Activated naive CD4-positive, alpha-beta T cell treated with anti-CD3 and anti-CD28 coated beads, Interleukin-2, amount 10 ng/mL, durations not matched to agents 7 days and 5 days (primary cell): ENCODE data around the gene LRRC4.
A peak's percentile ranks its signal among the peaks of the same experiment; 100 is the strongest.

ENCODE experiments used
- CTCF ChIA-PET: fragments of 350-600 bp; sonication (Branson Sonifier 250); formaldehyde crosslinking; loops from one replicate; lab custom pipeline; 2021; ENCODE audit warnings: antibody characterized with exemption; lab: Charles Lee
- DNase-seq: peaks from one replicate; pipeline ENCODE4 v3.0.0-alpha.2; 2020
- H3K27ac Mint-ChIP-seq: one replicate; pipeline ENCODE4 v1.8.0; 2021; ENCODE audit warnings: mild to moderate bottlenecking, moderate library complexity, mixed read lengths
- H3K27me3 Mint-ChIP-seq: one replicate; pipeline ENCODE4 v1.8.0; 2021; ENCODE audit warnings: mild to moderate bottlenecking, mixed read lengths
- H3K36me3 Mint-ChIP-seq: one replicate; pipeline ENCODE4 v1.8.0; 2021; ENCODE audit warnings: mixed read lengths
- H3K4me1 Mint-ChIP-seq: one replicate; pipeline ENCODE4 v1.8.0; 2021; ENCODE audit warnings: mixed read lengths
- H3K4me3 Mint-ChIP-seq: one replicate; pipeline ENCODE4 v1.8.0; 2021; ENCODE audit warnings: mild to moderate bottlenecking, moderate library complexity, mixed read lengths
- H3K9me3 Mint-ChIP-seq: one replicate; pipeline ENCODE4 v1.8.0; 2021; ENCODE audit warnings: mixed read lengths

The LRRC4 gene

DNA sequence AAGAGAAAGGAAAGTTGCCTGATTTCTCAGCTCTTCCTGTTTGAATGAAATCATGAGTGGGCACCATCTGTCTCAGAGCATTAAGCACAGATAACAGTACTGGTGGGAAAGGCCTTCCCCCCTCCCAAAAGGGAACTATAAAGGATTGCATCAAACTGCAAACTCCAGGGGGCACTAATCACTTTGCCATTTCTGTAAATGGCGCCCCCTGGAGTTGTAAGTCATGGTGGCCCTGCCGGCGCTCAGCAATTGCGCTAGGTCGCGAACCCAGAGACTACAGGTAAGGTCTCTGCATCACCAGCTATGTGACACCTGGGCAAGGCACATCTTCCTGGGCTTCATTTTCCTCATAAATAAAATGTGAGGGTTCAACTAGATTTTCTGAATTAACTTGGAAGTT lies 11.1 kb downstream of the LRRC4 start:
- no peaks in the 10 kb centered on the region for H3K9me3 Mint-ChIP-seq
- no peak overlapping the region for H3K4me3 Mint-ChIP-seq
- CTCF ChIA-PET, result interaction anchor here (0.7 to 1.7 kb wide), 3 partner anchors 31 to 311 kb away, joined by 3 to 5 read pairs (median 3); no protein-coding TSS in a partner anchor
- no peak overlapping the region for H3K27ac Mint-ChIP-seq
- no peaks in the 10 kb centered on the region for H3K27me3 Mint-ChIP-seq
- peak; percentile 37 for DNase-seq
- no peaks in the 10 kb centered on the region for H3K4me1 Mint-ChIP-seq
- peaks cover 6% of the 10 kb centered on the region for H3K36me3 Mint-ChIP-seq

GRCh38 chr7:128019288-128019687 lies 11.9 kb downstream of the LRRC4 start:
- Mint-ChIP-seq H3K27ac (no peak overlapping the region), H3K4me3 (no peak overlapping the region)

DNA sequence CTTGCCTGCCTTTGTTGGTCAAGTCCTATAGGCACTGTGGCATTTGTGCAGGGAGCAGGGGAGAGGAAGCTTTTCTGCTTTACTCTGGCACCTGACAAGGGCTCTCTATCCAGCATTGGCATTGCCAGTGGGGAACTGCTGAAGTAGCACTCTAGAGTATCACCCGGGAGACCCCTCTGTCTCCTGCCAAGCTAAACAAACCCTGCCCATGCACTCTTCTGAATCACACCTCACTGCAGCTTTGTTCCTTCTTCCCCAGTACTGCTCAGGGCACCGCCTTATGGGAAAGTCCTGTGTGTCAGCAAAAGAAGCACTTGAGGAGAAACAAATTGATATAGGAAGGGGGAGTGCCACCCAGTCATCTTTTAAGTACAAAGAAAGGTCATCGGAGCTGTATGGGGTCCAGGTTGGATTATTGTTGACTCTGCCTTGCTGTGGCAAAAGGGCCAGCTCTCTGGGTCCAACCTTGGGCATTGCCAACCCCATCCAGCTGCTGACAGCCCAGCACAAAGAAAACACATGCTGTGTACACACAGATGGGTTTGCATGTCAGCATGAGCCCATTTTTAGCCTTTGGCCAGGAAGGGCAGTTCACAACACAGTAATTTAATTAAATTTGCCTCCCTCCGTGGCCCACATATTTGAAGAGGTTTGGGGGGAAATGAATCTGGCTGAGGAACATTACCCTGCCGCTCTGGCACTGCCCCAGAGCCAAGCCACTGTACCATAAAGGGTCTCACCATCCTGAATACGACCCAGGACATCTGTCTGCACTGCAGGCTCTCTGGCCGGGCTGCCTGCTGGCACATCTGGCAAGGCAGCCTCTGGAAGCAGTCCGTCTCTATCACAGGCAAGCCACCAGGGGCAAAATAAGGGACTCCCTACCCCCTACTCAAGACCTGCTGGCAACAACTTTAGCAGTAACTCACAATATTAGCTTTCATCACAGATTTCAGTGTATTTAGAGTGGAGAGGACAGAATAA lies 13.1 kb downstream of the LRRC4 start:
- no peak for DNase-seq
- Mint-ChIP-seq H3K27me3 (no peaks in the 10 kb centered on the region), H3K27ac (no peak overlapping the region), H3K36me3 (peaks cover 6% of the 10 kb centered on the region), H3K4me3 (no peak overlapping the region), H3K4me1 (no peaks in the 10 kb centered on the region), H3K9me3 (no peaks in the 10 kb centered on the region)
- CTCF ChIA-PET, result interaction anchor here (1.2 to 1.7 kb wide), 2 partner anchors 10 to 309 kb away, joined by 3 to 5 read pairs; no protein-coding TSS in a partner anchor

More at GRCh38 chr7:128019288-128019687, 11.9 kb downstream of the LRRC4 start:
- Mint-ChIP-seq H3K4me1 (no peaks in the 10 kb centered on the region), H3K9me3 (no peaks in the 10 kb centered on the region), H3K36me3 (peaks cover 6% of the 10 kb centered on the region), H3K27me3 (no peaks in the 10 kb centered on the region)
- CTCF ChIA-PET, result interaction anchor here (0.8 to 1.7 kb wide), 2 partner anchors 32 to 310 kb away, joined by 3 to 5 read pairs; no protein-coding TSS in a partner anchor
- no peak for DNase-seq

- no peaks in the 10 kb centered on the region for H3K4me1 Mint-ChIP-seq
Observed at GRCh38 chr7:128017460-128017859, 13.8 kb downstream of the LRRC4 start.

DNA sequence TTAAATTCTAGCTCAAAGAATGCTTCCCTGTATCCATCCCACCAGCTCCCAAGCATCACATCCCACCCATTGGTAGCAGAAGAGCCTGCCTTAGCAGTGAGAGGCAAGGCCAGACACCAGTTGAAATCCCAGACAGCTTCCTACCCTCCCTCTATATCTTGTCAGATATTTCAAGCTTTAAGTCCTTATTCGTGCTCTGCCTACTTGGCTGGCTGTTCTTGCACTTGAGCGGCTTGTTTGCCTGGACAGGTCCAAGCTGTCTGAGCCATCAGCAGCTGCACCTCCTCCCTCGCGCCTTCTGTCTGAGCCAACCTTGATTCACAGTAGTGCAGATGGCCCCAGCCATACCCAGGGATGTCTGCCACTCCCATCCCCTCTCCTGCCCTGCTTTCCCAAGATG lies 16.4 kb downstream of the LRRC4 start:
- no peak overlapping the region for H3K27ac Mint-ChIP-seq
- H3K27me3 Mint-ChIP-seq, result no peaks in the 10 kb centered on the region
- H3K36me3 Mint-ChIP-seq, result peaks cover 4% of the 10 kb centered on the region
- H3K9me3 Mint-ChIP-seq, result no peaks in the 10 kb centered on the region
- DNase-seq, result no peak
- CTCF ChIA-PET, result interaction anchor here (1.2 kb wide), 1 partner anchor 306 kb away, joined by 4 read pairs; no protein-coding TSS in a partner anchor
- H3K4me3 Mint-ChIP-seq, result no peak overlapping the region
- H3K4me1 Mint-ChIP-seq, result no peaks in the 10 kb centered on the region

More at GRCh38 chr7:128017460-128017859, 13.8 kb downstream of the LRRC4 start:
- no peaks in the 10 kb centered on the region for H3K9me3 Mint-ChIP-seq
- no peak overlapping the region for H3K4me3 Mint-ChIP-seq
- peaks cover 7% of the 10 kb centered on the region for H3K36me3 Mint-ChIP-seq
- no peaks in the 10 kb centered on the region for H3K27me3 Mint-ChIP-seq
- H3K27ac Mint-ChIP-seq, result no peak overlapping the region
- DNase-seq, result no peak
- CTCF ChIA-PET, result no interaction called here

- no peak overlapping the region for H3K4me3 Mint-ChIP-seq
- CTCF ChIA-PET, result interaction anchor here (1.3 kb wide), 1 partner anchor 303 kb away, joined by 3 read pairs; no protein-coding TSS in a partner anchor
- no peak overlapping the region for H3K27ac Mint-ChIP-seq
- no peak for DNase-seq
- peaks cover 3% of the 10 kb centered on the region for H3K36me3 Mint-ChIP-seq
- no peaks in the 10 kb centered on the region for H3K27me3 Mint-ChIP-seq
- no peaks in the 10 kb centered on the region for H3K9me3 Mint-ChIP-seq
- H3K4me1 Mint-ChIP-seq, result no peaks in the 10 kb centered on the region
Observed at GRCh38 chr7:128011131-128011661, 20.0 kb downstream of the LRRC4 start.

DNA sequence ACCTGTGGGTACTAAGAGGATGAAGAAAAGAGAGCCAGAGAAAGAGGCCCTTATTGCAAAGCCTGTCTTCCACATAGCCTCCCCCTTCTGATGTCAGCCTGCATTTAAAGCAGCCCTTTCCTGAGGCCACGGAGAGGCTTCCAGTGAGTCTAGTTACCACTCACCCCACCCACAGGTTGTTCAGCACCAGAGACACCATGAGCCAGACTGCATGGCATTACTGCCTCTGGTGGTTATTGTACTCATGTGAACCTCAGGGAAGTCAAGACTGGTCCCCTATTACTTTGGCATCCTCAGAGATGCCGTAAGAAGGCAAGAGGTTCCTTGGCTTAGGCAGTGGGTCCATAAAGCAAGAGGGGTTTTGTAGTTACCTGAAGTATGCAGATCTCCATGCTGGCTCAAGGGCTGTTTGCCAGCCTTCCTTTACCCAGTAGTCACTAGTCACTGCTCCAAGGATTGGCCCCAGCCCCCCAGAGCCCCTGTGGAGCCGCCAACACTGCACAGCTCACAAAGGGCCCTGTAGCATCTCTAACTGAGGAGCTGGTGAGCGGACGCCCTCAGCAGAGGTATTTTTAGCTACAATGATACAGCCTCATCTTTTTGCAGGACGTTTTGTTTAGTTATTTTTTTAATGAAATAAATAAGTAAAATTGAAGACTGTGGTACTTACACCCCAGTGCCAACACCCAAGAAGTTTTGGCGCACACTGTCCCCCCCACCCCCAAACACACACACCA lies 20.7 kb downstream of the LRRC4 start:
- H3K36me3 Mint-ChIP-seq, result peaks cover 3% of the 10 kb centered on the region
- no peak overlapping the region for H3K4me3 Mint-ChIP-seq
- DNase-seq, result no peak
- H3K27me3 Mint-ChIP-seq, result no peaks in the 10 kb centered on the region
- H3K9me3 Mint-ChIP-seq, result no peaks in the 10 kb centered on the region
- CTCF ChIA-PET, result no interaction called here
- no peak overlapping the region for H3K27ac Mint-ChIP-seq
- H3K4me1 Mint-ChIP-seq, result no peaks in the 10 kb centered on the region

DNA sequence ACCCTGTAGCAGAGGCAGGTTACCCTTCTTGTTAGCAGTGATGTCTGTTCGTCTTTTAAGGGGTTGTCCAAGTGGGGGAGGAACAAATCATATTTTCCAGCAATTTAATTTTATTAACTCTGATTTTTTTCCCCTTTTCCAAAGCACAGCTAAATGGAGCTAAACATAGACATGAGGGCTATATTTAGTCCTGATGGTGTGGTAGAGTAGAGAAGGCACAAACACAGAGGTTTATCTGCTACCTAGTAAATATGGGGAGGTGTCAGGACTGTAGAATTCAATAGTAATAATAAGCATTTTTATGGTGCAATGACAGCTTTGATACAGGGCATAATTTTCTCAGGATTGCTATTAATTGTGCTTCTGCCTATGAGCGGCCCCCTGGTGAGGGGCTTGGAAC lies 22.5 kb downstream of the LRRC4 start:
- DNase-seq, result no peak
- Mint-ChIP-seq H3K4me3 (no peak overlapping the region), H3K27me3 (no peaks in the 10 kb centered on the region), H3K4me1 (peaks cover 10% of the 10 kb centered on the region), H3K9me3 (no peaks in the 10 kb centered on the region), H3K27ac (no peak overlapping the region), H3K36me3 (peaks cover 3% of the 10 kb centered on the region)
- CTCF ChIA-PET, result no interaction called here

- no peaks in the 10 kb centered on the region for H3K9me3 Mint-ChIP-seq
- H3K27ac Mint-ChIP-seq, result no peak overlapping the region
- no peaks in the 10 kb centered on the region for H3K27me3 Mint-ChIP-seq
- H3K36me3 Mint-ChIP-seq, result peaks cover 3% of the 10 kb centered on the region
- peaks cover 16% of the 10 kb centered on the region for H3K4me1 Mint-ChIP-seq
- no peak overlapping the region for H3K4me3 Mint-ChIP-seq
- no peak for DNase-seq
- CTCF ChIA-PET, result interaction anchor here (1.2 kb wide), 1 partner anchor 10 kb away, joined by 3 read pairs; no protein-coding TSS in a partner anchor
Observed at GRCh38 chr7:128008141-128008540, 23.1 kb downstream of the LRRC4 start.

- Mint-ChIP-seq H3K36me3 (no peaks in the 10 kb centered on the region), H3K9me3 (no peaks in the 10 kb centered on the region), H3K27me3 (no peaks in the 10 kb centered on the region), H3K4me3 (no peak overlapping the region), H3K4me1 (peaks cover 16% of the 10 kb centered on the region), H3K27ac (no peak overlapping the region)
- DNase-seq, result no peak
- CTCF ChIA-PET, result interaction anchor here (1.2 kb wide), 1 partner anchor 11 kb away, joined by 3 read pairs; no protein-coding TSS in a partner anchor
Observed at GRCh38 chr7:128007303-128007680, 23.9 kb downstream of the LRRC4 start.

DNA sequence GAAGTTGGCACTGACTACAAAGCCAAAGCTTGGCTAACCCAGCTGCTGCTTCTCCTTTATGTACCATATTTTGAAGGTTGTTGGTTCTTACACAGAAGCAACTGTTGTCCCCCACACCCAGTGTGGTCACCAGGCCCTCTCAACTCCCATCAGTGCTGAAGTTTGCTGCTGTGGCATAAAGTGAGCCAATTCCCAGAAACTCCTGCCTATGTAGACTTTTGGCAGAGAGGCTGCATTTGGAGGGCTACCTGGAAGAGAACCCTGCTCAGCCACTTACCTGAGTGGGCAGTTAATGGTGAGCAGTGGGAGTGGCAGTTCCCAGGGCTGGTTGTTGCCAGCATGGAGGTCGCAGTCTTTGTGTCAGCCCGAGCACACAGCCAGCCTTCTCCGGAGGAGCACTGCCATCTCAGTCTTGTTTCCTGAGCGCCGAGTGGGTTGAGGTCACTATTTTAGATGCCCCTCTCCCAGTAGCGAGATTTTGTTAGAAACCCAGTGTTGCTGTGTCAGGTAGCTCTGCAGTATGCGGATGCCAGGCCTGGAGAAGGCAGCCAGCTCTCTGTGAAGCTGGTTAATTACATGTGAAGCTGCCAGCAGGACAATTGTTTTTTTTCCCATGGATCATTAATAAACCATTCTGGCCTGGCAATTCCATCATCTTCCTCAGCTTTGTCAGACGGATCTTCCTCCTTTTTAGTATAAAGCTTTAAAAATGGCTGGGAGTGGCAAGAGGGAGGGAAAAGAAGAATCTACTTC lies 24.5 kb downstream of the LRRC4 start:
- Mint-ChIP-seq H3K27me3 (no peaks in the 10 kb centered on the region), H3K27ac (no peak overlapping the region), H3K4me3 (no peak overlapping the region), H3K4me1 (peaks cover 16% of the 10 kb centered on the region), H3K36me3 (peaks cover 2% of the 10 kb centered on the region), H3K9me3 (no peaks in the 10 kb centered on the region)
- CTCF ChIA-PET, result interaction anchor here (0.6 kb wide), 1 partner anchor 297 kb away, joined by 3 read pairs; no protein-coding TSS in a partner anchor
- DNase-seq, result no peak

- no peak overlapping the region for H3K27ac Mint-ChIP-seq
- DNase-seq, result no peak
- no peak overlapping the region for H3K4me3 Mint-ChIP-seq
- H3K9me3 Mint-ChIP-seq, result no peaks in the 10 kb centered on the region
- peaks cover 16% of the 10 kb centered on the region for H3K4me1 Mint-ChIP-seq
- no peaks in the 10 kb centered on the region for H3K27me3 Mint-ChIP-seq
- CTCF ChIA-PET, result interaction anchor here (0.7 kb wide), 1 partner anchor 297 kb away, joined by 3 read pairs; no protein-coding TSS in a partner anchor
- peaks cover 5% of the 10 kb centered on the region for H3K36me3 Mint-ChIP-seq
Observed at GRCh38 chr7:128005759-128006159, 25.5 kb downstream of the LRRC4 start.

GRCh38 chr7:128005117-128005516 lies 26.1 kb downstream of the LRRC4 start:
- CTCF ChIA-PET, result interaction anchor here (0.7 kb wide), 1 partner anchor 297 kb away, joined by 3 read pairs; no protein-coding TSS in a partner anchor
- Mint-ChIP-seq H3K9me3 (no peaks in the 10 kb centered on the region), H3K36me3 (peaks cover 9% of the 10 kb centered on the region), H3K4me3 (no peak overlapping the region), H3K27ac (no peak overlapping the region), H3K4me1 (peaks cover 16% of the 10 kb centered on the region), H3K27me3 (no peaks in the 10 kb centered on the region)
- no peak for DNase-seq
